ENCODE data around the gene PPP2CA.

PPP2CA gene

GRCh38 chr5:134207696-134208095, 18.2 kb downstream of the PPP2CA start:
- TF ChIP-seq CTCF (conservative IDR thresholded peaks at IDR 0.05; ENCODE audit: low read depth, low read length) = no peak
- no peak for DNase-seq (ENCODE audit: low read depth)
- no peak overlapping the region for H3K4me3 ChIP-seq (ENCODE audit: low read length)

- H3K4me3 ChIP-seq (ENCODE audit: low read length) = no peak overlapping the region
- no peak for TF ChIP-seq CTCF (conservative IDR thresholded peaks at IDR 0.05; ENCODE audit: low read depth, low read length)
- no peak for DNase-seq (ENCODE audit: low read depth)
These were observed 19.2 kb downstream of the PPP2CA start for GRCh38 chr5:134206627-134207160.

- TF ChIP-seq CTCF (conservative IDR thresholded peaks at IDR 0.05; ENCODE audit: low read depth, low read length) = no peak
- no peak for DNase-seq (ENCODE audit: low read depth)
- H3K4me3 ChIP-seq (ENCODE audit: low read length) = no peak overlapping the region
These were observed 21.3 kb downstream of the PPP2CA start for GRCh38 chr5:134204575-134204974.

- DNase-seq (ENCODE audit: low read depth) = no peak
- TF ChIP-seq CTCF (conservative IDR thresholded peaks at IDR 0.05; ENCODE audit: low read depth, low read length) = no peak
- no peak overlapping the region for H3K4me3 ChIP-seq (ENCODE audit: low read length)
These were observed 22.2 kb downstream of the PPP2CA start for GRCh38 chr5:134203630-134204029.

GRCh38 chr5:134195666-134196065, 30.2 kb downstream of the PPP2CA start:
- no peak for DNase-seq (ENCODE audit: low read depth)
- H3K4me3 ChIP-seq (ENCODE audit: low read length) = no peak overlapping the region
- TF ChIP-seq CTCF (conservative IDR thresholded peaks at IDR 0.05; ENCODE audit: low read depth, low read length) = no peak

- DNase-seq (ENCODE audit: low read depth) = no peak
- TF ChIP-seq CTCF (conservative IDR thresholded peaks at IDR 0.05; ENCODE audit: low read depth, low read length) = no peak
- no peak overlapping the region for H3K4me3 ChIP-seq (ENCODE audit: low read length)
These were observed 36.8 kb downstream of the PPP2CA start for GRCh38 chr5:134189031-134189430.

GRCh38 chr5:134188092-134188491, 37.8 kb downstream of the PPP2CA start:
- DNase-seq (ENCODE audit: low read depth) = no peak
- no peak for TF ChIP-seq CTCF (conservative IDR thresholded peaks at IDR 0.05; ENCODE audit: low read depth, low read length)
- H3K4me3 ChIP-seq (ENCODE audit: low read length) = no peak overlapping the region

Data from retinal pigment epithelial cell (primary cell).